Activated CD4-positive, alpha-beta memory T cell treated with anti-CD3 and anti-CD28 coated beads for 36 hours (primary cell): ENCODE results near the gene HARS2. TPM values are rescaled to one million over a fixed set of nuclear protein-coding genes. Genes with fewer than 3 reads are reported as not detected.
A peak's percentile ranks its signal among the peaks of the same experiment; 100 is the strongest.
"Not testable (repeated sequence)": the region's sequence is repeated elsewhere in the genome, so short reads cannot be mapped to it uniquely, and the experiment has no call there.

Experiments
- CTCF ChIA-PET: fragments of 350-600 bp; sonication (Branson Sonifier 250); formaldehyde crosslinking; loops from one replicate; lab custom pipeline; 2021; ENCODE audit warnings: antibody characterized with exemption, inconsistent platforms; lab: Charles Lee
- POLR2A ChIA-PET: fragments of 350-600 bp; sonication (Branson Sonifier 250); formaldehyde crosslinking; loops from one replicate; lab custom pipeline; 2021; ENCODE audit warnings: antibody characterized with exemption; lab: Charles Lee
- DNase-seq: peaks from one replicate; pipeline ENCODE4 v3.0.0-alpha.2; 2020
- H3K27ac Mint-ChIP-seq: one replicate; pipeline ENCODE4 v1.8.0; 2021; ENCODE audit warnings: mixed read lengths
- H3K27me3 Mint-ChIP-seq: one replicate; pipeline ENCODE4 v1.8.0; 2021; ENCODE audit warnings: mixed read lengths
- H3K36me3 Mint-ChIP-seq: one replicate; pipeline ENCODE4 v1.8.0; 2021; ENCODE audit warnings: mixed read lengths
- H3K4me1 Mint-ChIP-seq: one replicate; pipeline ENCODE4 v1.8.0; 2021; ENCODE audit warnings: low read depth, mixed read lengths
- H3K4me3 Mint-ChIP-seq: one replicate; pipeline ENCODE4 v1.8.0; 2021; ENCODE audit warnings: mild to moderate bottlenecking, mixed read lengths
- H3K9me3 Mint-ChIP-seq: one replicate; pipeline ENCODE4 v1.8.0; 2021; ENCODE audit warnings: mixed read lengths
- intact Hi-C: fragments of 100-400 bp; cut with micrococcal nuclease; formaldehyde crosslinking; loops from one replicate; pipeline ENCODE4 v1.15.1; 2023
- total RNA-seq, 2 experiments: library from RNA; stranded (reverse); gene quantifications; one replicate each; pipeline ENCODE4 v1.2.3, GENCODE V29; 2021

The HARS2 gene
- total RNA-seq, 2 experiments from 2014 or later: 26.9 to 28.9 TPM

DNA sequence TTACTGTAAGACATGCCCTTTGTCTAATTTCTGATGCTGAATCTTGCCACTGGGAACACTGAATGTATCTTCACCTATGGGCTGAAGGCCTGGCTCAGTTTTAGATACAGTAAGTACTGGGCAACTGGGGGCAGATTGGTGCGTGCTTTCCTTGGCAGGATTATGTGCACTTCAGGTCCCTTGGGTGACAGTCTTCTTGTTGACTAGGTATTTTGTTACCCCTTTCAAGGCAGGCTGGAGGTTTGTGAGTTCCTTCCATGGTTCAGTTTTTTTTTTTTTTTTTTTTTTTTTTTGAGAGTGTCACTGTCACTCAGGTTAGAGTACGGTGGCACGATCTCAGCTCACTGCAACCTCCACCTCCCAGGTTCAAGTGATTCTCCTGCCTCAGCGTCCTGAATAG is 16.6 kb downstream of the HARS2 start:
- H3K4me1 Mint-ChIP-seq: peaks cover 12% of the 10 kb centered on the region
- peaks cover 27% of the 10 kb centered on the region for H3K36me3 Mint-ChIP-seq
- DNase-seq: no peak
- no peak overlapping the region for H3K27ac Mint-ChIP-seq
- intact Hi-C loops: no loop called here
- no peaks in the 10 kb centered on the region for H3K9me3 Mint-ChIP-seq
- CTCF ChIA-PET: interaction anchor here (1.1 to 1.3 kb wide), 2 partner anchors 13 to 345 kb away, joined by 3 to 6 read pairs; no protein-coding TSS in a partner anchor
- POLR2A ChIA-PET: no interaction called here
- H3K4me3 Mint-ChIP-seq: no peak overlapping the region
- no peaks in the 10 kb centered on the region for H3K27me3 Mint-ChIP-seq

DNA sequence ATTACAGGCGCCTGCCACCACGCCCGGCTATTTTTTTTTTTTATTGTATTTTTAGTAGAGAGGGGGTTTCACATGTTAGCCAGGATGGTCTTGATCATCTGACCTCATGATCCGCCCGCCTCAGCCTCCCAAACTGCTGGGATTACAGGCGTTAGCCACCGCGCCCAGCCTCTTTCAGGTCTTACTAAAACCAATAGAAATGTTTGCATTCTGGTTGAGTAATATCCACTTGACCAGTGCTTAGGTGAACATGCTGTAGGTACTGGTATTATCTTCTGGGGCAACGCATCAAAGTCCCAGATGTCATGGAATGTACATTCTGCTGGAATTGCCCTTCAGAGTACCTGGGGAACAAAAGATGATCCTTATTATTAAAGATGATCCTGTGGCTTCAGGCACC is 17.5 kb downstream of the HARS2 start:
- H3K9me3 Mint-ChIP-seq, CTCF ChIA-PET, H3K27me3 Mint-ChIP-seq, H3K27ac Mint-ChIP-seq, DNase-seq, intact Hi-C loops, H3K4me3 Mint-ChIP-seq: not testable (repeated sequence)
- POLR2A ChIA-PET: interaction anchor here (0.6 to 0.7 kb wide), 2 partner anchors 12 to 61 kb away, joined by 3 to 4 read pairs; partner anchors contain the start of genes IK and NDUFA2
- peaks cover 23% of the 10 kb centered on the region for H3K36me3 Mint-ChIP-seq
- H3K4me1 Mint-ChIP-seq: peaks cover 12% of the 10 kb centered on the region

DNA sequence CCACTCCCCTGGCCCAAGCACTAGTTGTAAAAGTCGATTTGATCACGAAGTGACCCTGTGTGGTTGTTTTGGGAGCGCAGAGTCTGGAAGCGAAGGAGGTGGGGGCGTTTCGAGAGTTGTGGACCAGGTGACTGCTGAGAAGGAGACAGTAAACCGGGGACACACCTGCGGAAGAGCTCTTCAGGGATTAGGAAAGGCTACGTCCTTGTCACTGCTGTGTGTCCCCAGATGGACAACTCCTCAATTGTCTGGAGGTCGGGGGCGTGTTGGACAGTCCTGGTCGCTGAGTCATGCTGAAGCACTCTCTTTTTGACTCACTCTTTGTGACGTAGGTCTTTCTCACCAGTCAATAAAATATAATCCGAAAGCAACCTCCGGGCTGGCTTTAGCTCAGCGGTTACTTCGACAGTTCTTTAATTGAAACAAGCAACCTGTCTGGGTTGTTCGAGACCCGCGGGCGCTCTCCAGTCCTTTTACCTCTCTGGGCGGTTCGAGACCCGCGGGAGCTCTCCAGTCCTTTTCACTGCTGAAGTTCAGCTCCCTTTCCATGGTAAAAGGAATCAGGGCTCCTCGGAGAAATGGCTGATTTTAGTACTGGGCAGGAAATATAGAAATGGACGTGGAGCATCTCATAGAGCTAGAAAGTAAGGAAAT is 19.8 kb downstream of the HARS2 start:
- intact Hi-C loops: loop anchor here (1.0 to 5.0 kb wide), 9 partner anchors 11 to 349 kb away; partner anchors contain the start of genes ANKHD1, APBB3, HARS1 and HARS2
- Mint-ChIP-seq H3K4me1 (peaks cover 12% of the 10 kb centered on the region), H3K4me3 (peak overlapping the region; percentile 89), H3K36me3 (peaks cover 6% of the 10 kb centered on the region), H3K27ac (peak overlapping the region; percentile 89), H3K27me3 (no peaks in the 10 kb centered on the region), H3K9me3 (no peaks in the 10 kb centered on the region)
- ChIA-PET CTCF (interaction anchor here (0.6 to 2.1 kb wide), 16 partner anchors 7 to 364 kb away, joined by 3 to 10 read pairs (median 3); partner anchors contain the start of genes ANKHD1, HARS1, HARS2 and HBEGF), POLR2A (interaction anchor here (0.6 to 2.5 kb wide), 9 partner anchors 10 to 318 kb away, joined by 3 to 15 read pairs (median 5); partner anchors contain the start of genes ANKHD1, HARS1, HARS2 and IK)
- peak; percentile 93 for DNase-seq

DNA sequence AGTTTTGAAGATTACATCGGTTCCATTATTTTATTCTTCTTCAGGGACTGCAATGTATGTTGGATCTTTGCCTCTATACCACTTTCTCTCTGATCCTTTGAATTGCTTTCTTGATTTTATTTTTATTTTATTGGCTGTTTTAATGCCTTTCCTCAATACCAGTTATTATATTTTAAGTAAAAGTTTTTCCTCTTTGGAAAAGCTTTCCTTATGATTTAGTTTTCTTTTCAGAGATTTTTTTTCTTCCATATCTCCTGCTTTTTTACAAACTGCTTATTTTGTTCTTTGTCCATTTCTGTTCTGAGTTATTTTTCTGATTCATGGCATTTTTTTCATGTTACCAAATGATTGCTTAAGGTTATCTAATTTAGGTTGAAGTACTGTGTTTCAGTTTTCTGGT is 20.5 kb downstream of the HARS2 start:
- Mint-ChIP-seq H3K36me3 (peaks cover 4% of the 10 kb centered on the region), H3K27ac (peak overlapping the region; percentile 51), H3K27me3 (no peaks in the 10 kb centered on the region), H3K4me1 (peaks cover 12% of the 10 kb centered on the region), H3K9me3 (no peaks in the 10 kb centered on the region), H3K4me3 (no peak overlapping the region)
- POLR2A ChIA-PET: interaction anchor here (1.5 to 2.5 kb wide), 3 partner anchors 11 to 48 kb away, joined by 5 to 15 read pairs (median 8); partner anchors contain the start of genes WDR55 and ZMAT2
- intact Hi-C loops: loop anchor here (1.0 to 5.0 kb wide), 9 partner anchors 11 to 349 kb away; partner anchors contain the start of genes ANKHD1, APBB3, HARS1 and HARS2
- CTCF ChIA-PET: interaction anchor here (0.7 to 2.1 kb wide), 10 partner anchors 8 to 365 kb away, joined by 3 to 10 read pairs (median 3); partner anchors contain the start of gene HBEGF
- no peak for DNase-seq

DNA sequence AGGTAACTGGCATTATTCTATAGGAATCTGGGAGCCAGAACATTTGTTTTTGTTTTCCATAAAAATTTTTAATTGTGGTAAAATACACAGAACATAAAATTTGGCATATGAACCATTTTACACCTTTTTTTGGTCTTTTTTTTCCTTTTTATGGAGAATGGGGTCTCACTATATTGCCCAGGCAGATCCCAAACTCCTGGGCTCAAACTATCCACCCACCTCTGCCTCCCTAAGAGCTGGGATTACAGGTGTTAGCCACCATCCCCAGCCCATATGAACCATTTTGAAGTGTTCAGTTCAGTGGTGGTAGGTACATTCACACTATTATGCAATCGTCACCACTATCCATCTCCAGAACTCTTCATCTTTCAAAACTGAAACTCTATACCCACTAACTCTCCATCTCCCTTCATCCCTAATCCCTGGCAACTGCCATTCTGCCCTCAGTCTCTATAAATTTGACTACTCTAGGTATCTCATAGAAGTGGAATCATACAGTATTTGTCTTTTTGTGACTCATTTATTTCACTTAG is 22.4 kb downstream of the HARS2 start:
- intact Hi-C loops: loop anchor here (5.0 kb wide), 1 partner anchor 351 kb away; the partner anchor contains the start of gene SLC4A9
- H3K36me3 Mint-ChIP-seq: peaks cover 4% of the 10 kb centered on the region
- H3K4me3 Mint-ChIP-seq: no peak overlapping the region
- ChIA-PET CTCF (no interaction called here), POLR2A (no interaction called here)
- H3K27ac Mint-ChIP-seq: no peak overlapping the region
- no peaks in the 10 kb centered on the region for H3K9me3 Mint-ChIP-seq
- H3K27me3 Mint-ChIP-seq: no peaks in the 10 kb centered on the region
- no peak for DNase-seq
- H3K4me1 Mint-ChIP-seq: peaks cover 14% of the 10 kb centered on the region

DNA sequence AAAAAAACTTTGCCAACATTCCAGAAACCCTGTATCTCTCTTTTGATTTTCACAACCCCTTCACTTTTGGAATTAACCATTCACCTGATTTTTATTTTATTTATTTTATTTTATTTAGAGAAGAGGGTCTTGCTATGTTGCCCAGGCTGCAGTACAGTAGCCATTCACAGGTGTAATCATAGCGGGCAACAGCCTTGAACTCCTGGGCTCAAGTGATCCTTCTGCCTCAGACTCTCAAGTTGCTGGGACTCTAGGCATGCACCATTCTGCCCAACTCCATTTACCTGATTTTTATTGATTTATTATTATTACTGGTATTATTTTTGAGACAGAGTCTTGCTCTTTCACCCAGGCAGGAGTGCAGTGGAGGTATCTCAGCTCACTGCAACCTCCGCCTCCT is 25.0 kb downstream of the HARS2 start:
- H3K36me3 Mint-ChIP-seq, DNase-seq, H3K27ac Mint-ChIP-seq, POLR2A ChIA-PET, intact Hi-C loops, H3K9me3 Mint-ChIP-seq, H3K4me3 Mint-ChIP-seq, H3K27me3 Mint-ChIP-seq: not testable (repeated sequence)
- H3K4me1 Mint-ChIP-seq: peaks cover 13% of the 10 kb centered on the region
- CTCF ChIA-PET: interaction anchor here (1.5 kb wide), 1 partner anchor 344 kb away, joined by 3 read pairs; no protein-coding TSS in a partner anchor

DNA sequence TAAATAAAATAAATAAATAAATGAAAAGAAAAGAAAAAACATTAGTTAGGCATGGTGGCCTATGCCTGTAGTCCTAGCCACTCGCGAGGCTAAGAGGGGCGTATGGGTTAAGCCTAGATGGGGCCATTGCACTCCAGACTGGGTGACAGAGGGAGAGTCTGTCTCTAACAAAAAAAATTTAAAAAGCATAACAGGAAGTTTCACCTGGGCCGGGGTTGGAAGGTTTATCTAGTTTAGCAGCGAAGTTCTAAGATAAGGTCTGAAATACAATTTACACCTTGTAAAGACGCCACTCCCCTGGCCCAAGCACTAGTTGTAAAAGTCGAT is 27.0 kb downstream of the HARS2 start:
- Mint-ChIP-seq H3K36me3 (no peaks in the 10 kb centered on the region), H3K4me1 (peaks cover 4% of the 10 kb centered on the region), H3K27ac (no peak overlapping the region), H3K4me3 (no peak overlapping the region), H3K27me3 (peaks cover 10% of the 10 kb centered on the region), H3K9me3 (no peaks in the 10 kb centered on the region)
- no peak for DNase-seq
- intact Hi-C loops: loop anchor here (1.0 kb wide), 1 partner anchor 8 kb away; no protein-coding TSS in a partner anchor
- ChIA-PET CTCF (interaction anchor here (0.5 to 2.7 kb wide), 5 partner anchors 8 to 478 kb away, joined by 3 to 19 read pairs (median 7); no protein-coding TSS in a partner anchor), POLR2A (interaction anchor here (0.6 kb wide), 1 partner anchor 314 kb away, joined by 7 read pairs; no protein-coding TSS in a partner anchor)

DNA sequence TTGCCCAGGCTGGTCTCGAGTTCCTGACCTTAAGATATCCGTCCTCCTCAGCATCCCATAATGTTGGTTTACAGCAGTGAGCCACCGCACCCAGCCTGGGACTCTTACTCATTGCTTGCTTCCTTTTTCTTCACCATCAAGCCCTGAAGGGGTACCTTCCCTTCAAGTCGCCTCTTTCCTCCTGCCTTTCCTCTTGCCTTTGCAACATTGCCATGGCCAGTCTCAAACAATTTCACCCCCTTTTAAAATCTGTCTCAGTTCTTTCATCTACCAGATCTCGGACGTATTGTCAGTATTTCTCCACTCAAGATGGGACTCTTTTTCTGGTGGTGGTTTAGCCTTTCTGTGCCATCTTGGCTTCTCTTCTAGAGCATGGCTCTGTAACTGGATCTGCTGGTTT is 29.5 kb downstream of the HARS2 start:
- H3K9me3 Mint-ChIP-seq, H3K36me3 Mint-ChIP-seq, H3K4me3 Mint-ChIP-seq, H3K27ac Mint-ChIP-seq, DNase-seq, H3K4me1 Mint-ChIP-seq: not testable (repeated sequence)
- ChIA-PET POLR2A (interaction anchor here (0.7 kb wide), 1 partner anchor 36 kb away, joined by 3 read pairs; no protein-coding TSS in a partner anchor), CTCF (interaction anchor here (0.7 to 2.7 kb wide), 16 partner anchors 10 to 644 kb away, joined by 3 to 19 read pairs (median 5); partner anchors contain the start of gene EIF4EBP3)
- intact Hi-C loops: loop anchor here (1.0 to 5.0 kb wide), 2 partner anchors 347 to 478 kb away; no protein-coding TSS in a partner anchor
- H3K27me3 Mint-ChIP-seq: peaks cover 15% of the 10 kb centered on the region

DNA sequence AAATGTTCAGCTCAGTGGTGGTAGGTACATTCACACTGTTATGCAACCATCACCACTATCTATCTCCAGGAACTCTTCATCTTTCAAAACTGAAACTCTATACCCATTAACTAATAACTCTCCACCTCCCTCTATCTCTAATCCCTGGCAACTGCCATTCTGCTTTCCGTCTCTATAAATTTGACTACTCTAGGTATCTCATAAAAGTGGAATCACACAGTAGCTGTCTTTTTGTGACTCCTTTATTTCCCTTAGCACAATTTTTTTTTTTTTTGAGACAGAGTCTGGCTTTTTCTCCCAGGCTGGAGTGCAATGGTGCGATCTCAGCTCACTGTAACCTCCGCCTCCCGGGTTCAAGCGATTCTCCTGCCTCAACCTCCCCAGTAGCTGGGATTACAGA is 30.1 kb downstream of the HARS2 start:
- ChIA-PET POLR2A (interaction anchor here (0.7 kb wide), 1 partner anchor 37 kb away, joined by 3 read pairs; no protein-coding TSS in a partner anchor), CTCF (interaction anchor here (0.7 to 2.0 kb wide), 4 partner anchors 10 to 369 kb away, joined by 3 to 6 read pairs (median 4); partner anchors contain the start of genes IK and NDUFA2)
- not testable (repeated sequence) for DNase-seq, H3K9me3 Mint-ChIP-seq, H3K4me3 Mint-ChIP-seq, H3K36me3 Mint-ChIP-seq, H3K27ac Mint-ChIP-seq
- Mint-ChIP-seq H3K27me3 (peaks cover 19% of the 10 kb centered on the region), H3K4me1 (peaks cover 12% of the 10 kb centered on the region)
- intact Hi-C loops: loop anchor here (5.0 kb wide), 1 partner anchor 479 kb away; no protein-coding TSS in a partner anchor

DNA sequence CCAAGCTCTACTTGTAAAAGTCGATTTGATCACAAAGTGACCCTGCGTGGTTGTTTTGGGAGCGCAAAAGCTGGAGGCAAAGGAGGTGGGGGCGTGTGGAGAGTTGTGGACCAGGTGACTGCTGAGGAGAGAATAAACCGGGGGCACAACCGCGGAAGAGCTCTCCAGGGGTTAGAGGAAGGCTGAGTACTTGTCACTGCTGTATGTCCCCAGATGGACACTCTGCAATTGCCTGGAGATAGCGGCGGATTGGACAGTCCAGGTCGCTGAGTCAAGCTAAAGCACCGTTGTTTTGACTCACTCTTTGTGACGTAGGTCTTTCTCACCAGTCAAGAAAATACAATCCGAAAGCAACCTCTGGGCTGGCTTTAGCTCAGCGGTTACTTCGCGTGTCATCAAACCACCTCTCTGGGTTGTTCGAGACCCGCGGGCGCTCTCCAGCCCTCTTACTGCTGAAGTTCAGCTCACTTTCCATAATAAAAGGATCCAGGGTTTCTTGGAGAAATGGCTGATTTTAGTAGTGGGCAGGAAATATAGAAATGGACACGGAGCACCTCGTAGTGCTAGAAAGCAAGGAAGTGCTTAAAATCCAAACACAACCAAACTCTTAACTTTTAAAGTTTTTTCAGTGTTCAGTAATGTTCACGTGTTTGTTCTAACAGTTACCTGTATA is 34.7 kb downstream of the HARS2 start:
- H3K4me1 Mint-ChIP-seq: peaks cover 8% of the 10 kb centered on the region
- DNase-seq: peak; percentile 90
- H3K4me3 Mint-ChIP-seq: peak overlapping the region; percentile 80
- H3K27ac Mint-ChIP-seq: peak overlapping the region; percentile 79
- CTCF ChIA-PET: interaction anchor here (0.9 to 2.1 kb wide), 6 partner anchors 15 to 481 kb away, joined by 3 to 9 read pairs (median 6); no protein-coding TSS in a partner anchor
- H3K9me3 Mint-ChIP-seq: no peaks in the 10 kb centered on the region
- peaks cover 2% of the 10 kb centered on the region for H3K36me3 Mint-ChIP-seq
- POLR2A ChIA-PET: interaction anchor here (0.5 to 1.8 kb wide), 5 partner anchors 15 to 380 kb away, joined by 3 to 8 read pairs (median 4); partner anchors contain the start of genes HARS1 and HARS2
- H3K27me3 Mint-ChIP-seq: peaks cover 18% of the 10 kb centered on the region
- intact Hi-C loops: loop anchor here (1.0 kb wide), 2 partner anchors 8 to 15 kb away; no protein-coding TSS in a partner anchor

DNA sequence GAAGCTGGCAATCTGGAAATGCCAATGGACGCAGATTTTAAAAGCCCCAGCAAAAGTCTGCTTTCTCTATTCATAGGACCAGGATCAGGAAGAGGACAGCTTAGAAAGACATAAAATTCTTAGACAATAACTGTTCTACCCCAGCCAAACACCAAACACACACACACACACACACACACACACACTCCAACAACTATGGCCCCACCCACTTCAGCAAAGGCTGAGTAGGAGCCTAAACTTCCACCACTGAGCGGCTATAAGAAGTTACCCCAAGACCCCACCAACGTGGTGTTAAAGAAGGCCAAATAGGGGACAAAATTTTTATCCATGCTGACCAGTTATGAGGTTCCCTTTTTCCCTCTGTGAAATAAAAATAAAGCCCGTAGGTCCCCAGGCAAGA is 41.8 kb downstream of the HARS2 start:
- peaks cover 5% of the 10 kb centered on the region for H3K9me3 Mint-ChIP-seq
- no peaks in the 10 kb centered on the region for H3K36me3 Mint-ChIP-seq
- no peaks in the 10 kb centered on the region for H3K4me1 Mint-ChIP-seq
- no peak overlapping the region for H3K27ac Mint-ChIP-seq
- ChIA-PET CTCF (interaction anchor here (0.6 kb wide), 1 partner anchor 823 kb away, joined by 4 read pairs; no protein-coding TSS in a partner anchor), POLR2A (no interaction called here)
- intact Hi-C loops: no loop called here
- peaks cover 33% of the 10 kb centered on the region for H3K27me3 Mint-ChIP-seq
- DNase-seq: no peak
- H3K4me3 Mint-ChIP-seq: no peak overlapping the region
